PC-9 (cell line): ENCODE measurements around the gene COMMD4.

Source experiments
- CTCF ChIP-seq: fragments of 200-600 bp; sonication (generic); conservative IDR thresholded peaks from 2 replicates; pipeline ENCODE4 v1.6.1; 2017; ENCODE audit warnings: mixed run types, antibody characterized with exemption, mild to moderate bottlenecking, moderate library complexity
- EZH2 ChIP-seq: fragments of 200-600 bp; sonication (generic); IDR thresholded peaks from 2 replicates; pipeline ENCODE4 v1.8.0; 2017; ENCODE audit warnings: antibody characterized with exemption, low read depth

GRCh38 chr15:75367406-75367912 lies 31.6 kb downstream of the COMMD4 start:
- TF ChIP-seq CTCF (peak; percentile 72), EZH2 (no peak)
